SIG-M5 (cell line): ENCODE measurements around the gene CREB3L4.
"Not testable (repeated sequence)": the region's sequence is repeated elsewhere in the genome, so short reads cannot be mapped to it uniquely, and the experiment has no call there.

Experiments
- DNase-seq: peaks from one replicate; lab custom pipeline; 2025; lab: John Stamatoyannopoulos, UW

CREB3L4 gene

GRCh38 chr1:153959454-153959853 is 8.2 kb upstream of the CREB3L4 start:
- no peak for DNase-seq

DNA sequence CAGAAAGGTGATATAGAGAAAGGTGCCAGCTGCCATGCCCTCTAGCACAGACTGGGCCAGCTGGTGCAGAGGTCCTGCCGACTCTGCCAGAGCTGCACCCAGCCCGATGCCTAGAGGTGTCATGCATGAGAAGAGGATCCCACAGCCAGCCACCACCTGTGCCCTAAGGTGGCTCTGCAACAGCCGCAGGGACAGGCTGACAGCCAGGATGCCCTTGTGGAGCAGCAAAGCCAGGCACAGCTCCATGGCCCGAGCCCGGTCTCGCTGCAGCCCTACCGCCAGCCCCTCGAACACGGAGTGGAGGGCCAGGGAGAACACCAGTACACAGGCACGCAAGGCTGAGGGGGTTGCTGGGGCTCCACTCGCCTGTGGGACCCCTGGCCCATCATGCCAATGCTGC is 7.5 kb upstream of the CREB3L4 start:
- DNase-seq = no peak

GRCh38 chr1:153961421-153961820 is 6.3 kb upstream of the CREB3L4 start:
- no peak for DNase-seq

- DNase-seq = no peak
Observed at GRCh38 chr1:153962088-153963029, 5.3 kb upstream of the CREB3L4 start.

DNA sequence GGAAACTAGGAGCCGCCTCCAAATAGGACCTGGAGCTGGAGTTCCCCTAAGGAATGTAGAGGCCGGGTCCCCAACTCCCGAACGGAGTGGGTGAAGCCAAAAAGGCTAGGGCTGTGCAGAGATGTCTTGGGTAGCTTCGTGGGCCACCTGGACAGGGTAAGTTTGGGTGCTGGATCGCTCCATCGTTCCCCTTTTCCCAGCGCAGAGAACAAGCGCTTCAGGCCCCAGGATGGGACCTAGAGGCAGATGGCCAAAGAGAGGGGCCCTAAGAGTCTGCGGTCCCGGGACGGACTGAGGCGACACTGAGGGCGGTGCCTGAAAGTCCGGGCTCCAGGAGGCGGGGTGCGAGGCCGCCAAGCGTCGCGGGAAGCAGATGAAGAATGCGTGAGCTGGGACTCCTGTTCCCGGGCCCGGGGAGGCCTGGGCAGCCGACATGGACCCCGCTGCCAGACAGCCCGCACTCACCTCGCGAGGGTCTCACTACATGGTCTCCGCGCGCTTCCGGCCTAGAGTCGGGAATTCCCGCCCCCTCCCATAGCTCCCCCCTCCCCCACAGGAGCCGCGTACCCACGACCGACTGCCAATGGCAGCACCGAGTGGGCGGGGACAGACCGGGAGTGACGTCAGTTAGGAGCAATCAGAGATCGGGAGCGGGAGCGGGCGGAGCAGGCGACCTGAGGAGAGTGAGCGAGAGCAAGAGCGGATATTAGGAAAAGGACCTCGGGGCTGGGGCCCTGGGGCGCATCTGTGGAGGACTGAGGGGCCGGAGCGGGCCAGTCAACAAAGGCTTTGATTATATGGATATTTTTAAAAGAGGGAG is 4.5 kb upstream of the CREB3L4 start, which contains the start of gene SLC39A1:
SLC39A1 (minus strand) TSS at position 508 of the 820 bp plus-strand sequence. CDS start 822 bp downstream, outside the sequence.
- peak; percentile 84 for DNase-seq

DNA sequence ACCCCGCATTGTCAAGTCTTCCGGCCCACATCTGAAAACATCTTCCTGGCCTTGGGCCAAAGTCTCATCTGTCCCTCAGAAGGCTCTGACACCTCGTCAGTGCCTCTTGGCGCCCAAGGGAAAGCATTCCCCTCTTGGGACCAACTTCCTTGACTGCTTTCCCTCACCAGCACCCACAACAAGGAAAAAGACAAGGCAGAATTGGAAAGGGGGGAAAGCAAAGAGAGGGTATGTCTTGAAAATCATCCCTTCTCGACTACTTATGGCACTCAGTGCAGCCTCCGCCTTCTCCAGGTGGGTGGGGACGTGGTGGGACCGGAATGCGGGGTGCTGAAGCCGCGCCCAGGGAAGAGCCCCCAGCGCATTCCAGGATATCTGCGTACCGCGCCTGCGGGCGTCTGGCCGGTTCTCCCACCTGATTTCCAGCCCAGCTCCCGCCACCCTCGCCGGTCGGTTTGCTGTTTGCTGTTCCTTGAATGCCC is 3.8 kb upstream of the CREB3L4 start:
- no peak for DNase-seq

- no peak for DNase-seq
Observed at GRCh38 chr1:153968000-153968363, 280 bp downstream of the CREB3L4 start.

DNA sequence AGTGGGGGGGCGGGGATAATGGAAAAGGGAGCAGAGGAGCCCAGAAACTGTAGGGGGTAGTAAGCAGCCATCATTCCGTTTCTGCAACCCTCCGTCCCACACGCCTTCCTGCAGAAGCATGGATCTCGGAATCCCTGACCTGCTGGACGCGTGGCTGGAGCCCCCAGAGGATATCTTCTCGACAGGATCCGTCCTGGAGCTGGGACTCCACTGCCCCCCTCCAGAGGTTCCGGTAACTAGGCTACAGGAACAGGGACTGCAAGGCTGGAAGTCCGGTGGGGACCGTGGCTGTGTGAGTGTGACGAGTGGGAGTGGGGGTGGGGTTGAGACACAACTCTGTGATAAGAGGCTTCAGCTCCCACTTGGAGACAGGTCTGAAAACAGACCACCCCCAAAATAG is 706 bp downstream of the CREB3L4 start:
- DNase-seq = no peak

DNA sequence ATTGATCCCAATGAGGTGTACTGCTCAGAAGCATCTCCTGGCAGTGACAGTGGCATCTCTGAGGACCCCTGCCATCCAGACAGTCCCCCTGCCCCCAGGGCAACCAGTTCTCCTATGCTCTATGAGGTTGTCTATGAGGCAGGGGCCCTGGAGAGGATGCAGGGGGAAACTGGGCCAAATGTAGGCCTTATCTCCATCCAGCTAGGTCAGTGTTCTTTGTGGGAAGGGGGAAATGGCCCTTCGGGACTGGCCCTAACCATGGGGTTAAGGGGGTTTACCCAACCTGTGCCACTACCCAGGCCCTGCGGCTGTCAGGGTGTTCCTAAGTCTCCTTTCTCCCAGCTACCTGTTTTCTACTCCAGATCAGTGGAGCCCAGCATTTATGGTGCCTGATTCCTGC is 1.3 kb downstream of the CREB3L4 start:
- no peak for DNase-seq

- DNase-seq = no peak
Observed at GRCh38 chr1:153970346-153970745, 2.6 kb downstream of the CREB3L4 start.

DNA sequence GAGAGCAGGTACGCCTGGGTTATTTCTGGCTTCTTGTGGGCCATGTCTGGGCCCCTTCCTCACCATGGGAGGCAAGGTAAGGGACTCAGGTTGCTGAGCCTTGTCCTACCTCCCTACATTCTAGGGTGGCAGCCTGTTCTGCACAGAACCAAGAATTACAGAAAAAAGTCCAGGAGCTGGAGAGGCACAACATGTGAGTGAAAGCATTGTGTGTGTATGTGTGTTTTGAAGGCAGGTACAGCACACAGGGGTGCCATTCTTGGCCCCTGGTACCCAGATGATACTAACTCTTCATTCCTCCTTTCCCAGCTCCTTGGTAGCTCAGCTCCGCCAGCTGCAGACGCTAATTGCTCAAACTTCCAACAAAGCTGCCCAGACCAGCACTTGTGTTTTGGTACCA is 5.4 kb downstream of the CREB3L4 start:
- DNase-seq = no peak

DNA sequence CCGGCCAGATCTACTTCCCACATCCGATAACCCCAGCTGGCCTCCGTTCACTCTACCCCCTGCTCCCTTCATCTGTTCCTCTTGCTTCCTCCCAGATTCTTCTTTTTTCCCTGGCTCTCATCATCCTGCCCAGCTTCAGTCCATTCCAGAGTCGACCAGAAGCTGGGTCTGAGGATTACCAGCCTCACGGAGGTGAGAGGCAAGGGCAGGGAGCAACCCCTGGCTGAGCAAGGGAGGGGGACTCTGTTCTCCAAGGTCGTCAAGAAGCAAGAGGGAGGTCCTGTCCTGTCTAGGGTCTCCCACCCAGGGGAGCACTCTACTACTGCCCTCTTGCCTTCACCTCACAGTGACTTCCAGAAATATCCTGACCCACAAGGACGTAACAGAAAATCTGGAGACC is 5.8 kb downstream of the CREB3L4 start:
- DNase-seq = no peak

- no peak for DNase-seq
Observed at GRCh38 chr1:153976819-153977249, 9.1 kb downstream of the CREB3L4 start.

DNA sequence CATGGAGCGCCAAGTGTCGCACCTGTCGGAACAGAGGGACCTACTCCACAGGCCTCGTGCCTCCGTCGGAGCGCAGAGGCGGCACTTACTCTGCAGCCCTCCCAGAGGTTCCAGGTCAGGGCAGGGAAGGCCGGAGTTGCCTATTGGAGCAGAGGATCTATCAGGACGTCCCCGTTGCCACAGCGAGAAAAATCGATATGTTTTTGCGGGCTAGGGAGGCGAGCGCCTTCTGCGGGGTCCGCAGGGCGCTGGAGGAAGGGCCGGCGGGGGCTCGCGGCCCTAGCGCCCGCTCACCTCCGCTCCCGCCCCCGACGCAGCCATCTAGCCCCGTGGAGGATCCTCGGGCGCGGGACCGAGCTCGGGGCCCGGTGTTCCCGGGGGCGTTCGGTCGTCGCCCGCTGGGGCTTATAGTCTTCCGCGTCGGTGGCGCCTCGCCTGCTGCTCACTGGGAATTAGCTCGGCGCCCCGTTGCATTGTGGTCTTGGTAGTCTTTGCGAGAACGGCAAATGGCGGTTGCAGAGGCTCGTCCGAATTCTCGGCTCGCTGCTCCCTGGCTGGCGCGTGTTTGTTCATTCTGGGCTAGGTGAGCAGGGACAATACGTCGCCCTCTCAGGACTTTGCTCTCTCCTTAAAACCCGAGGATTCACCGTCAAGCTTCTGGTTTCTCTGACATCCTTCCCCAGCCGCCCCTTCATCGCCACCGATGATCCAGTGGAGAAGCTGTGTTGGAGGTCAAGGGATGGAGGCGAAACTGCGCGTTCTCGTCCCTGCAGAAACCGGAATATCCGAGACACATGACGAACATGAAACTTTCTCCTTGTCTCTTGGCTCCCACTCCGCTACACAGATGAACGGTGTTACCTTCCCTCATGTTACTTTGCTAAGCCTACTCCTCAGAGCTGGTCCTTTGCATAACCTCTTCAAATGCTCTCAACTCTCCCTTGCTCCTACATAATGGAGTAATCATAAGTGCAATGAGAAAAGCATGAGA is 9.8 kb downstream of the CREB3L4 start, which contains the start of gene JTB:
JTB (minus strand) TSS at position 425 of the 991 bp plus-strand sequence; CDS start at position 3, 422 bp downstream.
- DNase-seq = peak; percentile 52

- DNase-seq = no peak
Observed at GRCh38 chr1:153978274-153978909, 10.7 kb downstream of the CREB3L4 start.

- not testable (repeated sequence) for DNase-seq
Observed at GRCh38 chr1:153979091-153979490, 11.4 kb downstream of the CREB3L4 start.

- DNase-seq = not testable (repeated sequence)
Observed at GRCh38 chr1:153981735-153982134, 14.0 kb downstream of the CREB3L4 start.

GRCh38 chr1:153984123-153984894 is 16.6 kb downstream of the CREB3L4 start:
- no peak for DNase-seq

DNA sequence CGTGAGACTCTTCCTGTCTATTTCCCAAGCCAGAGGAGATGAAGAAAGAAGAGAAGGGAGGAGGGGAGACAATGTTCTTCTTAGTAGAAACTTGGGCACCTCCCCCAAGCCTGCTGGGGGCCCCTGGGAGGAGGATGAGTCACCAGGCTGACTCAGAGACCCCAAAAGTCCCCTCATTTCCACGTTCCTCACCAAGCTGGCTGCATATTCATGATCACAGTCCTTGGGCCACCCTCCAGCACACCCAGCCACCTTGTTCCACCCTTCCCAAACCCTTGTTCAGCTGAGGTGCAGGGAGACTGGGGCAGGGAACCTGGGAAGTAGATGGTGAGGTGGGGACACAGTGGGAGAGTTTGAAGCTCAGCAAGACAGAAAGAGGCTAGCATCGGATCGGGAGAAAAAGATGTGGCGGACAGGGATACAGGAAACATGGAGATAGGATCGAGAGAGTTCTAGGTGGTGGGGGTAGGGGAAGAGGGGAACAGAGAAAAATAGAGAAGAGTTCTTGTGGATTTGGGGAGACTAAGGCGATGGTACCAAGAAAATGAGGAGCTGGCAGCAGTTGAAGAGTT is 17.7 kb downstream of the CREB3L4 start:
- peak; percentile 38 for DNase-seq
